ENCODE results near the gene ARID1B.

Gene ARID1B

DNA sequence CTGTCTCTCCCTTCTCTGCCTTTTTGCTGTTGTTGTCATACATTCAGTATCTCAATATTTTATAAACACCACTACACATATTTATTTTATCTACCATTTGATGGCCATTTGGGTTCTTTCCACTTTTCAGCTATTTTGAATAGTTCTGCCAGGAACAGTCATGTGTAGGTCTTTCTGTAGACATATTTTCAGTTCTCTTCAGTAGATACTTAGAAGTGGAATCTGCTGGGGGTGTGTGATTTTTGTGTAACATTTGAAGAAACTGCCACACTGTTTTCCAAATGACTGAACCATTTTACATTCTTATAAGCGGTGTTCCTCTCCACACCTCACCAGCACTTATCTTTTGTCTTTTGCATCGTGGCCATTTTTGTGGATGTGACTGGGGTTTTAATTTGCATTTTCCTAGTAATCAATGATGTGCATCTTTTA is 197.7 kb downstream of the ARID1B start:
- Histone ChIP-seq H4K20me1 (ENCODE audit: insufficient read depth, low read length) (no peaks in the 10 kb centered on the region), H3K9me3 (replicated peaks; ENCODE audit: insufficient read depth, low read length) (no peaks in the 10 kb centered on the region), H3K36me3 (replicated peaks; ENCODE audit: insufficient read depth, low read length) (no peaks in the 10 kb centered on the region), H3K4me1 (ENCODE audit: low read length) (no peaks in the 10 kb centered on the region), H3K9me2 (replicated peaks; ENCODE audit: insufficient read depth, low read length) (no peaks in the 10 kb centered on the region), H3K27ac (ENCODE audit: low read length) (no peak overlapping the region), H3K4me2 (ENCODE audit: low read depth, low read length) (no peak overlapping the region), H3K4me3 (ENCODE audit: low read length) (no peak overlapping the region), H3F3A (ENCODE audit: insufficient read depth, low read length) (no peaks in the 10 kb centered on the region), H2AFZ (ENCODE audit: low read length) (no peak overlapping the region), H3K9ac (ENCODE audit: low read length) (no peak overlapping the region), H3K27me3 (replicated peaks; ENCODE audit: insufficient read depth, low read length) (no peaks in the 10 kb centered on the region), H3K79me2 (ENCODE audit: low read length) (peaks cover 86% of the 10 kb centered on the region)
- no peak for DNase-seq
- TF ChIP-seq, protein P1, sequence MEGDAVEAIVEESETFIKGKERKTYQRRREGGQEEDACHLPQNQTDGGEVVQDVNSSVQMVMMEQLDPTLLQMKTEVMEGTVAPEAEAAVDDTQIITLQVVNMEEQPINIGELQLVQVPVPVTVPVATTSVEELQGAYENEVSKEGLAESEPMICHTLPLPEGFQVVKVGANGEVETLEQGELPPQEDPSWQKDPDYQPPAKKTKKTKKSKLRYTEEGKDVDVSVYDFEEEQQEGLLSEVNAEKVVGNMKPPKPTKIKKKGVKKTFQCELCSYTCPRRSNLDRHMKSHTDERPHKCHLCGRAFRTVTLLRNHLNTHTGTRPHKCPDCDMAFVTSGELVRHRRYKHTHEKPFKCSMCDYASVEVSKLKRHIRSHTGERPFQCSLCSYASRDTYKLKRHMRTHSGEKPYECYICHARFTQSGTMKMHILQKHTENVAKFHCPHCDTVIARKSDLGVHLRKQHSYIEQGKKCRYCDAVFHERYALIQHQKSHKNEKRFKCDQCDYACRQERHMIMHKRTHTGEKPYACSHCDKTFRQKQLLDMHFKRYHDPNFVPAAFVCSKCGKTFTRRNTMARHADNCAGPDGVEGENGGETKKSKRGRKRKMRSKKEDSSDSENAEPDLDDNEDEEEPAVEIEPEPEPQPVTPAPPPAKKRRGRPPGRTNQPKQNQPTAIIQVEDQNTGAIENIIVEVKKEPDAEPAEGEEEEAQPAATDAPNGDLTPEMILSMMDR (IDR thresholded peaks at IDR 0.05; ENCODE audit: low read length), result no peak
- TF ChIP-seq EZH2 (optimal IDR thresholded peaks at IDR 0.05; ENCODE audit: low read depth, low read length) (no peak), EZH2phosphoT487 (IDR thresholded peaks at IDR 0.05; ENCODE audit: low read length) (no peak)

DNA sequence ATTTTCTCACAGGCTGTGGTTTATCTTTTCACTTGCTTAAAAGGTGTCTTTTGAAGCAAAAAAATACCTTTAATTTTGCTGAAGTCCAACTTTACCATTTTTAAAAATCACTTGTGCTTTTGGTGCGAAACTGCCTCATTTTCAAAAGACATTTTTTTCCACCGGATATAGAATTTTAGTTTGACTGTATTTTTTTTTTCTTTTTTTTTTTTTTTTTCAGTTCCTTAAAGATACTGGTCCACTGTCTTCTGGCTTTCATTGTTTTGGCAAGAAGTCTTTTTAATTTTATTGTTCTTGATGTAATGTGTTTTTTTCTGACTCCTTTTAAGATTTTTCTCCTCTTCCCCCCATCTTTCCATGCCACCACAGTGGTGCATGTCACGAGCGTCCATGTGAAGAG is 198.2 kb downstream of the ARID1B start:
- no peaks in the 10 kb centered on the region for H4K20me1 ChIP-seq (ENCODE audit: insufficient read depth, low read length)
- no peak for DNase-seq

DNA sequence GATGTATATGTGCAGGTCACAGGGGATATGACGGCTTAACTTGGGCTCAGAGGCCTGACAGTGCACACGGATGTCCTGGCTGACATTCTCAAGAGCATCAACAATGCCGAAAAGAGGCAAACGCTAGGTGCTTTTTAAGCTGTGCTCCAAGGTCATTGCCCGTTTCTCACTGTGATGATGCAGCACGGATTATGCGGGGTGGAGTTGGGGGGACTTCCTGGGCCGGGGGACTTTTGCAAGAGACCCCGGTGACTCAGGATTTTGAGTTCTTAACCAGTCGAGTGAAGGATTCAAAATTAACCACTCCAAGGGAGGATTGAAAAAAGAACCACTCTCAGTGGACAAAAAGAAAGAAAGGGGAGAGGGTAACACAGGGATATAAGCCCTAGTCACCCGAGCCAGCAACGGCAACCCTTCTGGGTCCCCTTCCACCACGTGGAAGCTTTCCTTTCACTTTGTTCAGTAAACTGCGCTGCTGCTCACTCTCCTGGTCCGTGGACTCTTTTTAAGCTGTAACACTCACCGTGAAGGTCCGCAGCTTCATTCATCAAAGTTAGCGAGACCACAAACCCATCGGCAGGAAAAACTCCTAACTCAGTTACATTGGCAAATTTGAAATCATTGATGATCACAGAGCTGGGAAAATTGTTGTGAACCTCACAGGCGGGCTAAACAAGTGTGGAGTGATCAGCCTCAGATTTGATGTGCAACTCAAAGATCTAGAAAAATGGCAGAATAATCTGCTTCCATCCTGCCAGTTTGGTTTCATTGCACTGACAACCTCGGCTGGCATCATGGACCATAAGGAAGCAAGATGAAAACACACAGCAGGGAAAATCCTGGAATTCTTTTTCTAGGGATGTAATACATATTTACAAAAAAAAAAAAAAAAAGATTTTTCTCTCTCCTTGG is 199.3 kb downstream of the ARID1B start:
- TF ChIP-seq, protein P1 (IDR thresholded peaks at IDR 0.05; ENCODE audit: low read length), result no peak
- TF ChIP-seq EZH2phosphoT487 (IDR thresholded peaks at IDR 0.05; ENCODE audit: low read length), result no peak
- TF ChIP-seq EZH2 (optimal IDR thresholded peaks at IDR 0.05; ENCODE audit: low read depth, low read length), result no peak
- Histone ChIP-seq H3K36me3 (replicated peaks; ENCODE audit: insufficient read depth, low read length) (no peaks in the 10 kb centered on the region), H3K4me3 (ENCODE audit: low read length) (no peak overlapping the region), H3K9me2 (replicated peaks; ENCODE audit: insufficient read depth, low read length) (no peaks in the 10 kb centered on the region), H3F3A (ENCODE audit: insufficient read depth, low read length) (no peaks in the 10 kb centered on the region), H2AFZ (ENCODE audit: low read length) (no peak overlapping the region), H3K4me2 (ENCODE audit: low read depth, low read length) (no peak overlapping the region), H3K27me3 (replicated peaks; ENCODE audit: insufficient read depth, low read length) (no peaks in the 10 kb centered on the region), H4K20me1 (ENCODE audit: insufficient read depth, low read length) (no peaks in the 10 kb centered on the region), H3K79me2 (ENCODE audit: low read length) (peaks cover 87% of the 10 kb centered on the region), H3K9ac (ENCODE audit: low read length) (no peak overlapping the region), H3K4me1 (ENCODE audit: low read length) (no peaks in the 10 kb centered on the region), H3K9me3 (replicated peaks; ENCODE audit: insufficient read depth, low read length) (no peaks in the 10 kb centered on the region), H3K27ac (ENCODE audit: low read length) (no peak overlapping the region)
- DNase-seq, result no peak

More for the DNA sequence above, 198.2 kb downstream of the ARID1B start:
- Histone ChIP-seq H3K9me3 (replicated peaks; ENCODE audit: insufficient read depth, low read length) (no peaks in the 10 kb centered on the region), H3K27me3 (replicated peaks; ENCODE audit: insufficient read depth, low read length) (no peaks in the 10 kb centered on the region), H2AFZ (ENCODE audit: low read length) (no peak overlapping the region), H3K9ac (ENCODE audit: low read length) (no peak overlapping the region), H3K4me3 (ENCODE audit: low read length) (no peak overlapping the region), H3K4me1 (ENCODE audit: low read length) (no peaks in the 10 kb centered on the region), H3K36me3 (replicated peaks; ENCODE audit: insufficient read depth, low read length) (no peaks in the 10 kb centered on the region), H3K27ac (ENCODE audit: low read length) (no peak overlapping the region), H3K4me2 (ENCODE audit: low read depth, low read length) (no peak overlapping the region), H3K9me2 (replicated peaks; ENCODE audit: insufficient read depth, low read length) (no peaks in the 10 kb centered on the region), H3F3A (ENCODE audit: insufficient read depth, low read length) (no peaks in the 10 kb centered on the region), H3K79me2 (ENCODE audit: low read length) (peaks cover 88% of the 10 kb centered on the region)
- TF ChIP-seq EZH2 (optimal IDR thresholded peaks at IDR 0.05; ENCODE audit: low read depth, low read length) (no peak), EZH2phosphoT487 (IDR thresholded peaks at IDR 0.05; ENCODE audit: low read length) (no peak)
- TF ChIP-seq, protein P1 (IDR thresholded peaks at IDR 0.05; ENCODE audit: low read length), result no peak

Measured in MM.1S (cell line).